Astrocyte (in vitro differentiated cells and primary cell): ENCODE data around the gene WNT7B.

Experiments used
- EZH2 ChIP-seq: IDR thresholded peaks from 2 replicates; pipeline ENCODE4 v1.6.1; 2012; ENCODE audit warnings: mild to moderate bottlenecking, low read length, inconsistent platforms; ENCODE audit not compliant: insufficient read depth
- TF ChIP-seq, protein P1 (sequence below): IDR thresholded peaks from 2 replicates; pipeline ENCODE4 v1.5.1; 2011; ENCODE audit warnings: low read depth, mild to moderate bottlenecking, inconsistent platforms, low read length, moderate library complexity; ENCODE audit not compliant: insufficient read depth

DNA sequence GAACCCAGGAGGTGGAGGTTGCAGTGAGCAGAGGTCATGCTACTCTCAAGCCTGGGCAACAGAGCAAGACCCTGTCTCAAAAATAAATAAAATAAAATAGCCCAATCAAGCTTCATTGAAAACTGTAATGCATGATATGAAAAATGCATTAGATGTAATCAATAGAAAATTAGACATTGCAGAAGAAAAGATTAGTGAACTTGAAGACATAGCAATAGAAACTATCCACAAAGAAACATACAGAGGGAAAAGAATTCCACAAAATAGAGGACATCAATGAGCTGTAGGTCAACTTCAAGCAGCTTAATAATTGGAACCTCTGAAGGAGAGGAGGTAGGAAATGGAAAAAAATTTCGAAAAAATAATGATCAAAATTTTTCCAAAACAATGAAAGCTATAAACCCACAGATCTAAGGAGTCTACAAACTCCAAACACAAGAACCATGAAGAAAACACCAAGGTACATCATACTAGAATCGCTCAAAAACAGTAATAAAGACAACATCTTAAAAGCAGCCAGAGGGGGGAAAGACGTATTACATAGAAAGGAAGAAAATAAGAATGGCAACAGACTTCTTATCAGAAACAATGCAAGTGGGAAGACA, 104.2 kb downstream of the WNT7B start:
- TF ChIP-seq, protein P1, sequence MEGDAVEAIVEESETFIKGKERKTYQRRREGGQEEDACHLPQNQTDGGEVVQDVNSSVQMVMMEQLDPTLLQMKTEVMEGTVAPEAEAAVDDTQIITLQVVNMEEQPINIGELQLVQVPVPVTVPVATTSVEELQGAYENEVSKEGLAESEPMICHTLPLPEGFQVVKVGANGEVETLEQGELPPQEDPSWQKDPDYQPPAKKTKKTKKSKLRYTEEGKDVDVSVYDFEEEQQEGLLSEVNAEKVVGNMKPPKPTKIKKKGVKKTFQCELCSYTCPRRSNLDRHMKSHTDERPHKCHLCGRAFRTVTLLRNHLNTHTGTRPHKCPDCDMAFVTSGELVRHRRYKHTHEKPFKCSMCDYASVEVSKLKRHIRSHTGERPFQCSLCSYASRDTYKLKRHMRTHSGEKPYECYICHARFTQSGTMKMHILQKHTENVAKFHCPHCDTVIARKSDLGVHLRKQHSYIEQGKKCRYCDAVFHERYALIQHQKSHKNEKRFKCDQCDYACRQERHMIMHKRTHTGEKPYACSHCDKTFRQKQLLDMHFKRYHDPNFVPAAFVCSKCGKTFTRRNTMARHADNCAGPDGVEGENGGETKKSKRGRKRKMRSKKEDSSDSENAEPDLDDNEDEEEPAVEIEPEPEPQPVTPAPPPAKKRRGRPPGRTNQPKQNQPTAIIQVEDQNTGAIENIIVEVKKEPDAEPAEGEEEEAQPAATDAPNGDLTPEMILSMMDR, result no peak
- no peak for TF ChIP-seq EZH2
